Activated CD8-positive, alpha-beta memory T cell treated with anti-CD3 and anti-CD28 coated beads, Interleukin-2, amount 50 U/mL, for 4 hours (primary cell): Measurements from ENCODE around the gene NF1.
"Not testable (repeated sequence)": the region's sequence is repeated elsewhere in the genome, so short reads cannot be mapped to it uniquely, and the experiment has no call there.

Experiments
- DNase-seq: peaks from one replicate; pipeline ENCODE4 v3.0.0-alpha.2; 2020

NF1 gene

DNA sequence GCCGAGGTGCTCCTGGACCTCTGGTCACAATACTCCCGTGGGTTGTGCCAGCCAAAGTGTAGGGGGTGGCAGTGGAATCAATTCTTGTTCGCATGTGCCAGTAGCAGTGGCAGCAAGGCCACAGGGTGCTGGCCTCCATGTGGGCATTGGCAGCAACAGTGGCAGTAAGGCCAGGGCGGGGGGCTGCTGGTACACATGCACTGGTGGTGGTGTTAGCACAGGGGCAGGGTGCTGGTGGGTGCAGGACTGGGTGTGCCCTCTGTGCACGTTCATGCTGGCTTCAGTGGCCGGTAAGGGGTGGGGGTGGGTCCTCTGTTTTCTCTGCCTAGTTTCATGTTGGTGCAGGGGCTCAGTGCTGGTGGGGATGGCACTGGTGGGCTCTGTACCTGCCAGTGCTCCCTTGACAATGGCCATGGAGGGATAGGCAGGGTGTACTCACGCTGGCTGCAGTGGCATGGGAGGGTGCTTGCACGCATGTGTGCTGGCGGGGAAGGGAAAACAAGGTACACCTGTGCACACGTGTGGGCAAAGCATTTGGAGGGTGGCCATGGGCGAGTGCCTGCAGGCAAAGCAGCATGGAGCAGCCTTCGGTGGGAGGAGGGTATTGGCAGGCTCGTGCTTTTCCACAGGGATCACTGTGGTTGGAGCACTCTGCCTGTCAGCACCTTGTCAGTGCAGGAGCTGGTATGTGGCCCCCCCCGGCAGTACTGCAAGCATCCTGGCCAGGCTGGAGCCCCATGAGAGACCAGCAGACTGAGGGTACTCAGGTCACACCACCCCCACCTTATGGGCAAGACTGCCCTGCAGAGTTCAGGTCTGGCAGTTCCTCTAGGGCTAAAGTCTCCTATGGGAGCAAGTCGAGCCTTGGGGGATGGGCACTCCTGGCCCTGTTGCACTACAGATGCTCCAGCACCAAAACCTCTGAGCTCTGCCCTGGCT, 35.8 kb downstream of the NF1 start:
- DNase-seq, result no peak

DNA sequence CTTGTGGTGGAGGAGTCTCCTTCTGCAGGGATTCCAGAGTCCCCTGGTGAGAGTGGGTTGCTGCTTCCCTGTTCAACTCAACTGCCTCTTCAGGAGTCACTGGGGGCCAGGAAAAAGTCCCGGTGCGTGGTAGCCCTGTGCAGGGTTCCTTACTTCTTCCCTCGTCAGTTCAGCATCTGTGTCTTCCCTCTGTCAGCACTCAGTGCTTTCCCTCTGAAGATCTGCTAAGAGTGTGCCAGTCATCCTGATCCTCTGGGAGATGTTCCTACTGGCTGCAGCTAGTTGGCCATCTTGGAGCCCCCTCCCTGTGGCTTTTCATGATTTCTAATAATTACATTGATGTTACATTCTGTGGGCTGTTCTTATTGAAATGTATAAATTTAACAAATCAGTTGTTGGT, 36.5 kb downstream of the NF1 start:
- DNase-seq, result no peak

- DNase-seq, result no peak
Measured at GRCh38 chr17:31132977-31133376, 38.2 kb downstream of the NF1 start.

DNA sequence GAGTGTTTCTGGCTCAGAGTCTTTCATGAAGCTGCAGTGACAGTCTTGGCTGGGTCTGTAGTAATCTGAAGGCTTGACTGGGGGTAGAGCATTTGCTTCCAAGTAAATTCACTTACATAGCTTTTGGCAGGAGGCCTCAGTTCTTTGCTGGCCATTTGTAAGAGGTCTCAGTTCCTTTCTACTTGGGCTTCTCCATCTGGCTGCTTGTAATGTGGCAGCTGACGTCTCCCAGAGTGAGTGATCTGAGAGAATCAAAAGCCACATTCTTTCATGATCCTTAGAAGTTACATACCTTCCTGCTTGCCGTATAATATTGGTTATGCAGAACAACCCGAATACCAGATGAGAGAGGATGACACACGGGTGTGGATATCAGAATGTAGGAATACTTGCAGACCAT, 39.8 kb downstream of the NF1 start:
- no peak for DNase-seq

GRCh38 chr17:31136319-31136718, 41.5 kb downstream of the NF1 start:
- DNase-seq, result no peak

GRCh38 chr17:31140111-31140510, 45.3 kb downstream of the NF1 start:
- no peak for DNase-seq

GRCh38 chr17:31144428-31144827, 49.7 kb downstream of the NF1 start:
- no peak for DNase-seq

DNA sequence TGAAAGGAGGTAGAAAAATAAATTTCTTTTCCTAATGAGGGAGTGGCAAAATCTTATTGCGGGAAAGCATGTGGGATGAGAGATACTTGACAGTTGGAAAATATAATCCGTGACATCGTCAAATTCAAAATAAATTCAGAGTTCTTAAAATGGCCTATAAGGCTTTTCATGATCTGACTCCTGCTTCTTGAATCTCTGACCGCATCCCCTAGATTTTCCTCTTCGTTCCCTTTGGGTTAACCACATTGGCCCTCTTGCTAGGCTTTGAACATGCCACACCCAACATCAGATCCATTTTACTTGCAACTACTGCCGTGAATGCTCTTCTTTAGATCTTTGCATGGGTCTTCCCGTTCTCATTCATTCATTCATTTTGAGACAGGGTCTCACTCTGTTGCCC, 50.1 kb downstream of the NF1 start:
- no peak for DNase-seq

DNA sequence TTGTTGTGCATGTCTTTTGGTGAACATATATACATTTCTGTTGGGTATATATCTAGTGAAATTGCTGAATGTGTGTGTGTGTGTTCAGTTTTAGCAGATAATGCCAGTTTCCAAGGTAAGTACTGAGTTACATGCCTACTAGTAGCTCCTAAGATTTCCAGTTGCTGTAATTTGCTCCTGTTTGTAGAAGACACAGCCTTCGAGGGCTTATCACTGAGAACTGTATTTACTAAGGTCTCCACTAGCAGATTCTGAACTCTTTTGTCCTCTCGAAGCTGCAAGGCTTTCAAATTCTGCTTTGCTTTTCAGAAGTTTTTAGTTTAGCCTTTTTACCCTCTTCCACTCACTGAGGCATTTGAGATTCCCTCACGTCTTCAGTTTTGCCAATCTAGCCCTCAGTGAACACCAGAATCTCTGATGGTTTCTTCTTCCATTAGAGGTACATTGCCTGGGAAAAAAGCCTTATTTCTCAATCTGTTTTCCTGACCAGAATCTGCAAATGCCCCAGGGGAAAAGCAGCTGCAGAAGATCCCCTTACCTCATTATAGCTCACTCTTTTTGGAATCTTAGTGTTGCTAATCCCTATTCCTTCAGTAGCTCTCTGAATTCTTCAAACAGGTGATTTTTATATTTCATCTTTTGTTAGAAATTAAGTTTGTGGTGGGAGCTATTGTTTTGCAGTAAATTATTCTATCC, 52.9 kb downstream of the NF1 start:
- DNase-seq, result no peak

DNA sequence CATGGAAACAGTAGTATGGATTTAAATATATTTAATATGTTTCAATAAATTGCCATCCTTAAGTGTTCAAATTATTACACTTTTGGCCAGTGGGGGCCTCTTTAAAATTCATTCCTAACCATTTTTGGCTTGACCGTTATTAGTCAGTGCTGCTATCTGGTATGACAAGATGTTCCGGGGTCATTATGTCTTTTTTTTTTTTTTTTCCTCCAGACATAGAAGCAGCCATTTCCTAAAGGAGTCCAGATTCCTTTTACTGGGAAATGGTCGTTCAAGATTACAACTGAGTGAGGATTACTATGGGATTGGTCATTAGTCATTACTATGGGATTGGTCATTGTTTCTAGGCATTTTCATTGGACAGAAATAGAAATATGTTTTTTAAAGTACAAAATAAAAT, 53.4 kb downstream of the NF1 start:
- no peak for DNase-seq

DNA sequence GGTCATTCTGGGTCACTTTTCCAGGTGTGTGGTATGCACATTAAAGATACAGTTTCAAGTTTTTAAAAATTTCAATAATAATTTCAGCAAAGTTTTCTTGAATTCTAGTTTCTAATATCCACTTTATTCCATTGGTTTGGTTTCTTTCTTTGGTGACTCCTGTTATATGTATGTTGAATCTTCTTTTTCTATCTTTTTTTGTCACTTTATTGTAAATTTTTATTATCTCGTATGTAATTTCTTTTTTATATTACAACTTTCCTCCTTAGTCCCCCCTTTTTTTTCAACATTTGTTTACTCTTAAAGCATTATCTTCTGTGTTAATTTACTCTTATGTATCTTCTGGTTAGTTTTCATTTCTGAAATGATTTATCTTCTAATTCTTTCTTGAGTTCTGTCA, 57.5 kb downstream of the NF1 start:
- no peak for DNase-seq

- no peak for DNase-seq
Measured at GRCh38 chr17:31155208-31155810, 60.5 kb downstream of the NF1 start.

DNA sequence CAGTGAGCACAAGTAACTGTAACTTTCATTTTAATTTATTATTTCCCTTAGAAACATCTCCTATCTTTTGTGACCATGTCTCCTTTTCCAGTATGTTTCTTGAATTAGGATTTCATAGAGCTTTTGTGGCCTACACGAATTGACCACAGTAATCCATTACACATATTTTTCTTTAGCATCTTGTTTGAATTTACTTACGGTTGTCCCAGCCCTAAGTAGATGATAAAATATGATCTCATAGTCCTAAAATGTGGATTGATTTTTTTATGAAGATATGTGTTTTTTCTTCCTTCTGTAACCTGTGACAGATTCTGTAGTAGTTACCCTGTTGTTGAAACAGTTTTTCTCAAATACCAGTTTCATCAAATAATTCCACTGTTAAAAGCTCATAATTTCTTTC, 61.5 kb downstream of the NF1 start:
- DNase-seq, result no peak

- DNase-seq, result not testable (repeated sequence)
Measured at GRCh38 chr17:31156864-31157263, 62.1 kb downstream of the NF1 start.

DNA sequence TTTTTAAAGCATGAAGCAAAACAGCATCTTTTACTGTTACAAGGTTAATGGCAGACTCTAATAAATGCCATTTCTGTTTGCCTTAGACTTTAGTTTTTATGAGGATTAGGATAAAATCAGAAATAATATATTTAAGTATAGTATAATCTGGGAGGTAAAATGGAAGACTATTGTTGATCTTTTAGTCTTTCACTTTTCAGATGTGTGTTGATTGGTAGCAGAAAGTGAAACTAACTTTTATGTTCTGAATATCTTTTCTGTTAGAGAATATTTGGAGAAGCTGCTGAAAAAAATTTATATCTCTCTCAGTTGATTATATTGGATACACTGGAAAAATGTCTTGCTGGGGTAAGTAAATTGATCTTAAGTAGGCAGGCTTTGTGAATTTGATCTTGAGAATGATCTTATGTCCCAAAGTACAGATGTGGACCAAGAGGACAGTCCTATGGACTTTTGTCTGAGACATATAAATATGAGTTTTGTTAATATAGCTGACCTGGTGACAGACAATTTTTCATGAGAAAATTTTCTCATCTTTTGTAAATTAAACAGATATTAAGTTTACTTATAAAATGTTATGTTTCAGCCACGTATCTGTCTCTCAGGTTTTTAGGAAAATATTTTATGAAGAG, 64.1 kb downstream of the NF1 start:
- no peak for DNase-seq

DNA sequence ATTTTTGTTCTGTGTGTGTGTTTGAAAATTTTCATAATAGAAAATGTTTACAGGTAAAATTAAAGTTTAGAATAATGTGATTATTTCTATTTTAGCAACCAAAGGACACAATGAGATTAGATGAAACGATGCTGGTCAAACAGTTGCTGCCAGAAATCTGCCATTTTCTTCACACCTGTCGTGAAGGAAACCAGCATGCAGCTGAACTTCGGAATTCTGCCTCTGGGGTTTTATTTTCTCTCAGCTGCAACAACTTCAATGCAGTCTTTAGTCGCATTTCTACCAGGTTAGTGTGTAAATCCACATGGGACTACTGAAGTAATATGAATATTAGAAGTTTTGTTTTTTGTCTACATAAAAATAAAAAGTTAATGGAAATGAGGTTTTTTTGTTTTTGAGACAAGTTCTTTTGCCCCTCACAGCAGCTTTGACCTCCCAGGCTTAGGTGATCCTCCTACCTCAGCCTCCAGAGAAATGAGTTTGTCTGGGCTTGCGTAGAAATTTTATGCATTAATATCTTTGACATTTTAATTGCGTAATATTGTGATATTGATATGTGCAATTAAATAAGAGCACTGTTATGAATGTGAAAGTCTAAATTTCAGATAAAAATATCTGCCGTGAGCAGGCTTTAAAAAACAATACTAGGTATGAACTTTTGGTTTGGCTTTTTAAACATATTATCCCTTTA, 68.5 kb downstream of the NF1 start:
- DNase-seq, result no peak

DNA sequence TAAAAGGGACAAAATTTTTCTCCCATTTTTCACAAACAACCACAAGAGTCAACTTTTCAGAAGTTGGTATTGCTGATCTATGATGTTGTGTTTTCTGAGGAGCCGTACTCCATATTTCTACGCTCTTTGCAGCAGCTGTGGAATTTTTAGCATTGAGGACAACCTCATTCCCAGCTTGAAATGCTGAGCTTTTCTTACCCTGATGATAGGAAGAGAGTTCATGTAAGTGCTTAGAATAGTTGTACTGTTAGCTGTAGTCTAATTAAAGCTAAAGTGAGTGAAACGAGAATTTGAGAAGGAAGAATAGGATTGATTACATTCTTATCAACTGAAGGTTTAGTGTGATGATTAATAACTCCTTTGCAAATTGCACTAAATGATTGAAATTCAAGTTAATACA, 72.3 kb downstream of the NF1 start:
- no peak for DNase-seq

GRCh38 chr17:31171701-31172100, 76.9 kb downstream of the NF1 start:
- no peak for DNase-seq

DNA sequence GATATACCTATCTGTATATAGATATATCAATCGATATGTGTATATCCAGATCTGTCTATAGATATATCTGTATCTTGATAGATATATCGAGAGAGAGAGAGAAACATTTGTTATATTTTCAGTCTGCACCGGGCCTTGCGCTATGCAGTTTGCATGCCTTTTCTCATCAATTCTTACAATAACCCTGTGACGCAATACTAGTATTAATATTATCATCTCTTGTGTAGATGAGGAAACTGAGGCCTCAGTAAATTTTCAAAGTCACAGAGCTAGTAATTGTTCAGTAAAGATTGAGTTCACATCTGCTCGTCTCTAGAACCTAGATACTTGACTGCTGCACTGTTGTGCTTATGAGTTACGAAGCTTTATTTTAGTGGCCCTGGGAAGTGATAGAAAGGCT, 77.6 kb downstream of the NF1 start:
- DNase-seq, result no peak

GRCh38 chr17:31174215-31174614, 79.4 kb downstream of the NF1 start:
- no peak for DNase-seq

- no peak for DNase-seq
Measured at GRCh38 chr17:31175237-31175636, 80.5 kb downstream of the NF1 start.

- not testable (repeated sequence) for DNase-seq
Measured at GRCh38 chr17:31176143-31176542, 81.4 kb downstream of the NF1 start.

DNA sequence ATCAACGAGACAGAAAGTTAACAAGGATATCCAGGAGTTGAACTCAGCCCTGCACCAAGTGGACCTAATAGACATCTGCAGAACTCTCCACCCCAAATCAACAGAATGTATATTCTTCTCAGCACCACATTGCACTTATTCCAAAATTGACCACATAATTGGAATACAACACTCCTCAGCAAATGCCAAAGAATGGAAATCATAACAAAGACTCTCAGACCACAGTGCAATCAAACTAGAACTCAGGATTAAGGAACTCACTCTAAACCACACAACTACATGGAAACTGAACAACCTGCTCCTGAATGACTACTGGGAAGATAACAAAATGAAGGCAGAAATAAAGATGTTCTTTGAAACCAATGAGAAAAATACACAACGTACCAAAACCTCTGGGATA, 84.2 kb downstream of the NF1 start:
- DNase-seq, result not testable (repeated sequence)
